Activated CD8-positive, alpha-beta memory T cell treated with anti-CD3 and anti-CD28 coated beads for 48 hours (primary cell): Measurements from ENCODE around the gene PSMG4.

Experiments
- DNase-seq, 3 experiments: peaks; one replicate each; pipeline ENCODE4 v3.0.0-alpha.2; 2020; ENCODE audit warnings: low read depth in 2 of 3, low spot score in 2 of 3

The PSMG4 gene

GRCh38 chr6:3305831-3306230 is 47.1 kb downstream of the PSMG4 start:
- no peak for DNase-seq

- DNase-seq, result no peak
Observed at GRCh38 chr6:3306848-3307247, 48.1 kb downstream of the PSMG4 start.

- no peak for DNase-seq
Observed at GRCh38 chr6:3307436-3307835, 48.7 kb downstream of the PSMG4 start.

- DNase-seq, result no peak
Observed at GRCh38 chr6:3308106-3308505, 49.4 kb downstream of the PSMG4 start.

GRCh38 chr6:3309391-3310050 is 50.8 kb downstream of the PSMG4 start:
- no peak for DNase-seq

- no peak for DNase-seq
Observed at GRCh38 chr6:3310051-3310448, 51.3 kb downstream of the PSMG4 start.

- no peak for DNase-seq
Observed at GRCh38 chr6:3310703-3311102, 52.0 kb downstream of the PSMG4 start.

- DNase-seq, result no peak
Observed at GRCh38 chr6:3311826-3312225, 53.1 kb downstream of the PSMG4 start.

GRCh38 chr6:3312604-3313231 is 54.0 kb downstream of the PSMG4 start:
- DNase-seq, result no peak

GRCh38 chr6:3314176-3314575 is 55.4 kb downstream of the PSMG4 start:
- DNase-seq, result no peak

GRCh38 chr6:3314621-3315467 is 56.1 kb downstream of the PSMG4 start:
- DNase-seq, result no peak

GRCh38 chr6:3315841-3316240 is 57.1 kb downstream of the PSMG4 start:
- no peak for DNase-seq

- DNase-seq, result no peak
Observed at GRCh38 chr6:3316331-3316730, 57.6 kb downstream of the PSMG4 start.

GRCh38 chr6:3316818-3317217 is 58.1 kb downstream of the PSMG4 start:
- no peak for DNase-seq
